ENCODE data around the gene PLCB2.

PLCB2 gene

DNA sequence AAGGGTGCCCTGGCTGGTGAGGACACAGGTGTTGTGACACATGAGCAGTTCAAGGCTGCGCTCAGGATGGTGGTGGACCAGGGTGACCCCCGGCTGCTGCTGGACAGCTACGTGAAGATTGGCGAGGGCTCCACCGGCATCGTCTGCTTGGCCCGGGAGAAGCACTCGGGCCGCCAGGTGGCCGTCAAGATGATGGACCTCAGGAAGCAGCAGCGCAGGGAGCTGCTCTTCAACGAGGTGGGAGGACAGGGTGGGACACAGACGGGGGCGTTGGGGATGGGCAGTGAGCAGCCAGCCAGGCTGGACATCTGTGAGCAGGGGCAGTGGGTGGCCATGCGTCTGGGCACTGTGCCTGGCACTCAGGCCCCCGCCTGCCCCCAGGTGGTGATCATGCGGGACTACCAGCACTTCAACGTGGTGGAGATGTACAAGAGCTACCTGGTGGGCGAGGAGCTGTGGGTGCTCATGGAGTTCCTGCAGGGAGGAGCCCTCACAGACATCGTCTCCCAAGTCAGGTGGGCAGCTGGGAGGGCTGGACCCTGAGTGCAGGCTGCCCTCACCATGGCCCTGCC is 35.2 kb downstream of the PLCB2 start:
- Mint-ChIP-seq H3K4me3 (no peak overlapping the region), H3K27ac (no peak overlapping the region), H3K9me3 (no peaks in the 10 kb centered on the region), H3K27me3 (peaks cover 14% of the 10 kb centered on the region), H3K4me1 (ENCODE audit: low read depth) (peaks cover 2% of the 10 kb centered on the region), H3K36me3 (ENCODE audit: low read depth) (no peaks in the 10 kb centered on the region)
- no peak for DNase-seq

DNA sequence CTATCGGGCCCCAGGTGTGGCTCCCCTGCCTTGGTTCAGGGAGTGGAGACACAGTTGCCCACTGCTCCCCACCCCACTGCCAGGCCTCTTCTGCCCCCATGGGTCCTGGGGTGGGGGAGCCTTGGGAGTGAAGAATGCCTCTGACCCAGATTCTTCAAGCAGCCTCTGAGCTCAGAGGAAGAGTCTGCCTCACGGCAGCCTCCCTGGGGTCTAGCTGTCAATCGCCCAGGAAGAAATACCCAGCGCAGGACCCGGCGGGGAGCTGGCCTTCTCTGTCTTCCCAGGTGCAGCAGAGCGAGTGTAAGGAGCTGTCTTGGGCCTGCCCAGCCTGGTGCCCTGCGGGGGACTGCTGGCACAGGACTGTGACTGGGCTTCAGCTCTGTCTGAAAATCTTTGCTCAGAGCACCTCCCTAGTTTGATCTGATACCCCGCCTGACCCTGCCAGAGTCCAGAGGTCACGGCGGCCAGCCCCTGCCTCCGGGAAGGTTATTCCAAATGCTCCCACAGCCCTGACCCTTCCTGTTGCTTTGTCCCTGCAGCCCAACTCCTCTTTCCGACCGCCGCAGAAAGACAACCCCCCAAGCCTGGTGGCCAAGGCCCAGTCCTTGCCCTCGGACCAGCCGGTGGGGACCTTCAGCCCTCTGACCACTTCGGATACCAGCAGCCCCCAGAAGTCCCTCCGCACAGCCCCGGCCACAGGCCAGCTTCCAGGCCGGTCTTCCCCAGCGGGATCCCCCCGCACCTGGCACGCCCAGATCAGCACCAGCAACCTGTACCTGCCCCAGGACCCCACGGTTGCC is 35.9 kb downstream of the PLCB2 start:
- no peak for DNase-seq
- H3K36me3 Mint-ChIP-seq (ENCODE audit: low read depth) = no peaks in the 10 kb centered on the region
- no peaks in the 10 kb centered on the region for H3K9me3 Mint-ChIP-seq
- no peak overlapping the region for H3K27ac Mint-ChIP-seq
- H3K4me3 Mint-ChIP-seq = no peak overlapping the region
- peaks cover 8% of the 10 kb centered on the region for H3K27me3 Mint-ChIP-seq
- H3K4me1 Mint-ChIP-seq (ENCODE audit: low read depth) = peaks cover 2% of the 10 kb centered on the region

DNA sequence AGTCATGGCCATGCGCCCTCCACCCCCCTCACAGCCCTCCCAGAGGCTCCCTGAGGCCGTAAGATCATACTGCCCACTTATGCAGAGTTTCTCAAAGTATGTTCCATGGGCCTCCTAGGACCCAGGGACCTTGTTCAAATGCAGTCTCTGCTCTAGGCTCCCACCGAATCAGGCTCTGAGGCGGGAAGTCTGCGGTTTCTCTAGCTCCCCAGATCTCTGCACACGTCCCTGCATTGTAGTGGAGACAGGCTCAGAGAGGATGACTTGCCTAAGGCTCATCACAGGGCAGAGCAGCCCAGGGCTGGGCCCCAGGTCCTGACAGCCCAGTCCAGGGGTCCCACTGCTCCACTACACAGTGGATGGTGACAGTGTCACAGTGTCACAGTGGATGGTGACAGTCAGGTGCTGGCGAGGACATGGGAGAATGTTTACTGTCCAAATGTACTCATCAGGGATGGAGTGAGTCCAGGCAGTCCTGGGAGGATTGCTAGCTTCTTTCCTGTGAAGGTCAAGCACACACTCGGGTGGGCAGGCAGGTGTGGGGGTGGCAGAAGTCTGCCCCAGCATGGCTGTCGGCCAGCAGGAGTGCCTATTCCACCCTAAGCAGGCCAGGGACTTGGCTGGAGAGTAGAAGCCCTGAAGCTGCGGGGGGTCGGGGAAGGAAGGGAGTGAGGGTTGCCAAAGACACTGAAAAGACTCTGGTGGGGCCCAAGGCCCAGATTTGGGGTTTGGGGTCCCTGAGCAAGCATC is 37.3 kb downstream of the PLCB2 start:
- Mint-ChIP-seq H3K9me3 (no peaks in the 10 kb centered on the region), H3K4me1 (ENCODE audit: low read depth) (peaks cover 2% of the 10 kb centered on the region), H3K27me3 (no peaks in the 10 kb centered on the region), H3K4me3 (no peak overlapping the region), H3K36me3 (ENCODE audit: low read depth) (no peaks in the 10 kb centered on the region), H3K27ac (no peak overlapping the region)
- no peak for DNase-seq

DNA sequence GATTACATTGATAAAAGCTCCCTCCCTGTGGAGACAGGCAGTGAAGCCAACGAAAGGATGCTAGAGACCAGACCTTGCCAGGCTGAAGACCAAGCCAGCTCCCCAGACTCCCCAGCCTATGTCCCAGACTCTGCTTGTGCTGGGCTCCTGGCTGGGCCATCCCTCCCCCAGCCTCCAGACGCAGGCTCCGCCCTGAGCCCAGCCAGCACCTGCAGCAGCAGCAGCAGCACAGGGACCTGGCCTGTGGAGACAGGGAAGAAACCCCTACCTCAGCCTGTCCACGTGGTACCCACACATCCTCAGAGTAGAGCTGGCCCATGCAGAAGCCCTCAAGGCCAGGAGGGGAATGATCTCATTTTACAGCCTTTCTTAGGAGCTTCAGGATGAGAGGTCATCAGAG is 38.1 kb downstream of the PLCB2 start:
- Mint-ChIP-seq H3K9me3 (no peaks in the 10 kb centered on the region), H3K27ac (no peak overlapping the region)

DNA sequence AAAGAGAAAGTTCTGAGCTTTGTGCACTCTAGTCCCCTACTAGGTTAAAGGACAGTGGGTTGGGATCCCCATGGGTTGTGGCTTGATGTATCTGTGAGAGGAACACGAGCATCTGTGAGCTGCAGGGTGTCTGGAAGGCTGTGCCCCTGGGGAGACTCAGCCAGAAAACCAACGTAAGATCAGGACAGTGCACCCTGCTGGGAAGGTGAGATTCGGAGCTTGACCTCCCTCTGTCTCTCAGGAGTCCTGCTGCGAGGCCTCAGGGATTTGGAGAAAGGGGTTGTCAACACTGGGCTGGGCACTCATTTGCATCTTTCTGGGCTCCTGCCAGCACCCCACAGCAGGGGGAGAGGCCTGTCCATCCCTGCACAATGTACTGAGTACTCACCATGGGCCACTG is 40.1 kb downstream of the PLCB2 start:
- H3K9me3 Mint-ChIP-seq = no peaks in the 10 kb centered on the region
- H3K4me3 Mint-ChIP-seq = no peak overlapping the region
- H3K36me3 Mint-ChIP-seq (ENCODE audit: low read depth) = no peaks in the 10 kb centered on the region
- no peaks in the 10 kb centered on the region for H3K27me3 Mint-ChIP-seq
- DNase-seq = no peak
- no peak overlapping the region for H3K27ac Mint-ChIP-seq
- no peaks in the 10 kb centered on the region for H3K4me1 Mint-ChIP-seq (ENCODE audit: low read depth)

More for the DNA sequence above, 38.1 kb downstream of the PLCB2 start:
- Mint-ChIP-seq H3K36me3 (ENCODE audit: low read depth) (no peaks in the 10 kb centered on the region), H3K4me3 (no peak overlapping the region), H3K27me3 (no peaks in the 10 kb centered on the region), H3K4me1 (ENCODE audit: low read depth) (peaks cover 1% of the 10 kb centered on the region)
- DNase-seq = no peak

DNA sequence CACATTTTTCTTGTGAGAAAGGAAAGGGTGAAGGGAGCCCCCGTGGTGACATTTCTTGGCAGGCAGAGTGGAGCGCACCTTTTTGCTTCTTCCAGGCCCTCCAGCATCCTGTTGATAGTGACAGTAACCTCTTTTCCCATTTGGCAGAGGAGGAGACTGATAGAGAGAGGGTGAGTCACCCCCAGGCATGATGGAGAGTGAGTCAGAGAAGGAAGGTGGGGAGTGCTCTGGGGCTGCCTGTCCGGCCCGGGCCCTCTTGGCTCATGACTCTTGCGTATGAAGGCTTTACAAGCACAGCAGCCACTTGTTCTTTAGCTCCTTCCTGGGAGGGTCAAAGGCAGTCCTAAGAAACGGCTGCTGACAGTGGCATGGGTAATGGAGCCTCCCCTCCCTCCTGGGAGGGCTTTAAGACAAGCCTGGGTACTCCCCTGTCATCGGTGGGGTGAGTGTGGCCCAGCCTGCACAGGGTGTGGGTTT is 40.9 kb downstream of the PLCB2 start:
- DNase-seq = no peak
- Mint-ChIP-seq H3K27ac (no peak overlapping the region), H3K9me3 (no peaks in the 10 kb centered on the region), H3K27me3 (no peaks in the 10 kb centered on the region), H3K36me3 (ENCODE audit: low read depth) (no peaks in the 10 kb centered on the region), H3K4me3 (no peak overlapping the region), H3K4me1 (ENCODE audit: low read depth) (no peaks in the 10 kb centered on the region)

DNA sequence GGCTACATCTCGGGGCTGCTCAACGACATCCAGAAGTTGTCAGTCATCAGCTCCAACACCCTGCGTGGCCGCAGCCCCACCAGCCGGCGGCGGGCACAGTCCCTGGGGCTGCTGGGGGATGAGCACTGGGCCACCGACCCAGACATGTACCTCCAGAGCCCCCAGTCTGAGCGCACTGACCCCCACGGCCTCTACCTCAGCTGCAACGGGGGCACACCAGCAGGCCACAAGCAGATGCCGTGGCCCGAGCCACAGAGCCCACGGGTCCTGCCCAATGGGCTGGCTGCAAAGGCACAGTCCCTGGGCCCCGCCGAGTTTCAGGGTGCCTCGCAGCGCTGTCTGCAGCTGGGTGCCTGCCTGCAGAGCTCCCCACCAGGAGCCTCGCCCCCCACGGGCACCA is 41.9 kb downstream of the PLCB2 start:
- Mint-ChIP-seq H3K4me3 (no peak overlapping the region), H3K36me3 (ENCODE audit: low read depth) (no peaks in the 10 kb centered on the region), H3K27me3 (no peaks in the 10 kb centered on the region), H3K27ac (no peak overlapping the region), H3K4me1 (ENCODE audit: low read depth) (no peaks in the 10 kb centered on the region), H3K9me3 (no peaks in the 10 kb centered on the region)
- no peak for DNase-seq

DNA sequence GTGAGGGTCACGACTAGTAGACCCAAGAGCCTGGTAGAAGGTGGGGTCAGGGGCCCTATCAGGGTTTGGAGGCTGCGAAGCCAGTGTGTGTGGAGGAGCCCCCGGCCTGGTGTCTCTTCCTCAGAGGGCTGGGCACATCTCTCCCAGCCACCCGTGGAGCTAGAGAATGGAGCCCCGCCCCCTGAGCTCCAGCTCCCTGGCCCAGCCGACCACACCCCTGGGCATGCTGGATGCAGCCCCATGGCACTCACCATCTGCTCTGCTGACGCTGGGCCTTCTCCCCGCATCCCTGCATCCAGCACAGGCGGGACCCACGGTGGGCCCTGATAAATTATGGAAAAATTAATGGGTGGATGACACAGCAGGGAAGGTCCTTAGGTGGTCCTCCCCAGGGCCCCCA is 42.4 kb downstream of the PLCB2 start:
- no peak overlapping the region for H3K4me3 Mint-ChIP-seq
- H3K27ac Mint-ChIP-seq = no peak overlapping the region
- no peaks in the 10 kb centered on the region for H3K27me3 Mint-ChIP-seq
- DNase-seq = no peak
- H3K9me3 Mint-ChIP-seq = no peaks in the 10 kb centered on the region
- no peaks in the 10 kb centered on the region for H3K4me1 Mint-ChIP-seq (ENCODE audit: low read depth)
- no peaks in the 10 kb centered on the region for H3K36me3 Mint-ChIP-seq (ENCODE audit: low read depth)

DNA sequence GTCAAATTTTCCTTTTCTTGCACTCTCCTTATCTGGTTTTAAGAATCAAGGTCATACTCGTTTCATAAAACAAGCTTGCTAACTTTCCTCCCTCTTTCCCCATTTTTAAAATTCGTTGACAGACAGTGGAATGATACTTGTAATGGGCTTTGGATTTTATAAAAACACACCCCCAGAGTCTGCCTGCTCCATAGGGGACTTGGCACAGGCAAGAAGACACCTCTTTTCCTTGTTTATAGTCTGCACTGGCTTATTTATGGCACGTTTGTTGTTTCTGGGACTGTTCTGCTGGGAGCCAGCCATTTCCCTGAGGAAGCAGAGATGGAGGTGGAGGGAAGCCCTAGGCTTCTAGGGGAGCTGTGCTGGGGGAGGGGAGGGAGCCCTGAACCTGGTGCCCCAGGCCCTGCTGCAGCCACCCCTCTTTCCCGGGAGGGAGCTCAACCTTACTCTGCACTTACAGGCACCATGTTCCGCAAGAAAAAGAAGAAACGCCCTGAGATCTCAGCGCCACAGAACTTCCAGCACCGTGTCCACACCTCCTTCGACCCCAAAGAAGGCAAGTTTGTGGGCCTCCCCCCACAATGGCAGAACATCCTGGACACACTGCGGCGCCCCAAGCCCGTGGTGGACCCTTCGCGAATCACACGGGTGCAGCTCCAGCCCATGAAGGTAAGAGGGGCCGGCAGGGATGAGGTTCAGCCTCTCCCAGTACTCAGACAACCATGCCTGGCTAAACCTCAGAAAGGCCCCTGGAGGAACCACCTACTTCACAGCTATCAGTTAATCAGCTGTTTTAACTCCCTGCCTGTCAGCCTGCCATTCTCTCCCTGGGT is 43.2 kb downstream of the PLCB2 start:
- Mint-ChIP-seq H3K27me3 (no peaks in the 10 kb centered on the region), H3K9me3 (no peaks in the 10 kb centered on the region), H3K4me3 (no peak overlapping the region), H3K4me1 (ENCODE audit: low read depth) (no peaks in the 10 kb centered on the region), H3K27ac (no peak overlapping the region), H3K36me3 (ENCODE audit: low read depth) (no peaks in the 10 kb centered on the region)
- no peak for DNase-seq

DNA sequence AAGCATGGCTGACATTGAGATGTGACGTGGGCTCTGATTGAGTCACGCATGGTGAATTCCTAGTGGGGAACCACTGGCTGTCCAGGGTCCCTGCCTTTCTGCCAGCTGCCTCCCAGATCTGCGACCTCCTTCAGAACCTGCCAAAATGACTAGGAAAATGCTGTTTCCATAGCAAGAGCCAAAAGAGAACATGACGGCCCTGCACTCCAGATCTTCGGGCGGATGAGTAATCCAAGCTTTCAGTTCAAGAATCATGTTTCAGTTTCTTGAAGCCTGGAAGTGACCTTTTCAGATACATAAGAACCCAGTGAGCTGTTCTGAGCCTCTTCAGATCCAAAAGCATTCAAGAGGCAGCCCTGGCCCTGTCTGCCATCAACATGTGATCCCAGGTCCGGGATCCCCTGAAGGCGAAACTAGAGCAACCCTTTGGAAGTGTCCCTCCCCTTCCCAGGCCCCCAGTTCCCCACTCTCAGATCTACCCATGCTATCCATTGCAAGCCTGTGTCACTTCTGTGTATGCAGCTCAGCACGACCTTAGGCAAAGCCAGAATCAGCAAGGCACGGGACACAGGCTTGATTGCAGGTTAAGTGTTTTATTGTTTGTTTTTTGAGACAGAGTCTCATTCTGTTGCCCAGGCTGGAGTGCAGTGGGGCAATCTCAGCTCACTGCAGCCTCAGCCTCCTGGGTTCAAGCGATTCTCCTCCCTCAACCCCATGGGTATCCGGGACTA is 44.5 kb downstream of the PLCB2 start:
- H3K27ac Mint-ChIP-seq = no peak overlapping the region
- DNase-seq = no peak
- no peaks in the 10 kb centered on the region for H3K4me1 Mint-ChIP-seq (ENCODE audit: low read depth)
- H3K9me3 Mint-ChIP-seq = no peaks in the 10 kb centered on the region
- H3K27me3 Mint-ChIP-seq = no peaks in the 10 kb centered on the region
- H3K4me3 Mint-ChIP-seq = no peak overlapping the region
- no peaks in the 10 kb centered on the region for H3K36me3 Mint-ChIP-seq (ENCODE audit: low read depth)

DNA sequence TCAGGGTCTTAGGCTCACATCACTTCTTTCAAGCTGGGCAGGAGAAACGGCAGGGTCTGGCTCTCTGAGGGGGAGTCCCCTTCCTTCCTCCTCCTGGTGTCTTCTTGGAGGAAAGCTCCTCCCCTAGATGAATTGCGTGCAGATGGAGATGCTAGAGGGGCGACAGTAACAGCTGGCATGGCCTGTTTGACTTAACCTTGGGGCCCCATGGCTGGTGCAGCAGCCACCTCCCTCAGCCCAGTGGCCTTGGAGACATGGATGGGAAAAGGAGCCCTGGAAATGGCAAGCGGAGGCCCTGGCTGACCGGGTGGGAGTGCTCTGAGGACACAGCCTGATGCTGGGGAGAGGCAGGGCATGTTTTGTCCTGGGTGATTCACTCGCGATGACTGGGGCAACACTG is 48.7 kb downstream of the PLCB2 start:
- H3K4me1 Mint-ChIP-seq (ENCODE audit: low read depth) = no peaks in the 10 kb centered on the region
- H3K27ac Mint-ChIP-seq = no peak overlapping the region
- H3K36me3 Mint-ChIP-seq (ENCODE audit: low read depth) = no peaks in the 10 kb centered on the region
- H3K27me3 Mint-ChIP-seq = peaks cover 11% of the 10 kb centered on the region
- H3K9me3 Mint-ChIP-seq = no peaks in the 10 kb centered on the region
- DNase-seq = no peak
- no peak overlapping the region for H3K4me3 Mint-ChIP-seq

DNA sequence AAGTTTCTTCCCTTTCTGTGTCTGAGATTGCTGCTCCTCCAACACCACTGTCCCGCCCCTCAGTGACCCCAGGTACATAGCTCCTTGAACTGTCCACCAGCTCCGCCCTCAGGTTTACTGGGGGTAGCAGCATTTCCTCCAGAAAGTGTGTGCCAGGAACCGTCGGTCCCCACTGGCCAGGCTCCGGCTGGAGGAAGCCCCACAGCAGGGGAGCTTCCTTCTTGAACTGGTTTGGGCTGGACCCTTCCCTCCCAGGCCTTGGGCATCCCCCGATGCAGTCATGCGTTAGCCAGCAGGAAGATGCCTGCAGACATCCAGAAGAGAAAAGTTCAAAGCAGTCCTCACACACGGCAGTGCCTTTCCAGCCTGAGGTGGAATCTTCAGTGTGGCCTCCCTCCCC is 49.2 kb downstream of the PLCB2 start:
- DNase-seq = no peak
- Mint-ChIP-seq H3K27ac (no peak overlapping the region), H3K27me3 (peaks cover 16% of the 10 kb centered on the region), H3K4me1 (ENCODE audit: low read depth) (peaks cover 3% of the 10 kb centered on the region), H3K4me3 (no peak overlapping the region), H3K36me3 (ENCODE audit: low read depth) (no peaks in the 10 kb centered on the region), H3K9me3 (no peaks in the 10 kb centered on the region)

DNA sequence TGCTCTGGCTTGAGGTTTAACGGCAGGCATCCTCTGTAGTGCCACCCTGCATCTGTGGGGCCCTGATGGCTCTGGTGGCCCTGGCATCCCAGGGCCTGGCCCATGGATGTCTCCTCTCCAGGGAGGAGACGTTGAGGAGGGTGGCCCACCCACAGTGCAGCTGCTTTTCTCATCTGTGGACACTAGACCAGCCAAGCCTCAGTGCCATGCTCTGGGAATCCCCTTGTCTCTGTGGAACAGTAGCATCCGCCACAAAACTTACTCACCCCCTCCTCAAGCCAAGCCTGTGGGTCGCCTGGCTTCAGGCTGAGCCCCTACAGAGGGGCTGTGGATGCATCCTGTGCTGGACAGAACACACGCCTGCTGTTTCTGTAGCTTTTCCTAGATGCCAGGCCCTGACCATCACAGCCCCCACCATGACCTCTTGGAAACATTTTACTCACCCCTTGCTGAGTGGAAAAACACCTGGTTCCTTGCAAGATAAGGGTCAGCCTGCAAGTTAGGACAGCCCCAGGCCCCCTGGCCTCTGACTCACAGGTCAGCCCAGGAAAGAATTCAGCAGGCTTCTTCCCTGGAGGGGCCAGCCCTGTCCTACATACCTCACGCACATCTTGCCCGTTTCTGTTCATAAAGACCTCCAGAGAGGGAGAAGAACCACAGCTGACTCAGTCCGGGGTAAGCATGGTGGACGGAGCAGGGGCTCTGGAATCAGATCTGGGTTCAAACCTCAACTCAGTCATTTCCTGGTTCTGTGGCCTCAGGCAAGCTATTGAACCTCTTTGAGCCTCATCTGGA is 49.9 kb downstream of the PLCB2 start:
- no peak for DNase-seq
- Mint-ChIP-seq H3K36me3 (ENCODE audit: low read depth) (no peaks in the 10 kb centered on the region), H3K9me3 (no peaks in the 10 kb centered on the region), H3K27me3 (peaks cover 23% of the 10 kb centered on the region), H3K27ac (no peak overlapping the region), H3K4me3 (no peak overlapping the region), H3K4me1 (ENCODE audit: low read depth) (peaks cover 8% of the 10 kb centered on the region)
